ENCODE measurements around the gene SYNJ1.

Gene SYNJ1

DNA sequence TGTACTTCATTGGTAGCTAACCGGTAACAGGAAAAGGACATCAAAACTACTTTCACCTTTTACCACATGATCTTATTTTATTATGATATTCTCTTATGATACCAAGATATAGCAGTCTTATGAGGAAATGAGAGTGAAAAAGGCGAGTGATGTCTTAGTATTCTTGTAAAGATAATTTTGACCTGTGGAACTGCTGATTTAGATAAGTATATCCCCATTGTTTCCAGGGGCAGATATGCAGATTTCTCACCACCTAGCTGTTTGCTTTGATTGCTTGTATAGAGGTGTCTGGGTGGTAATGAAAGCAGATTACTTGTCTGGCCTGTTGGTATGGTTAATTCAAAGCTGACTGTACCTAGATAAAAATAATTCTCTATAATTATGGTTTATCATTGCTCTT lies 53.1 kb downstream of the SYNJ1 start:
- no peak for TF ChIP-seq TAF1 (IDR thresholded peaks at IDR 0.05; ENCODE audit: borderline replicate concordance, insufficient read depth, low read length)
- no peak for TF ChIP-seq SIN3A (IDR thresholded peaks at IDR 0.05; ENCODE audit: borderline replicate concordance, insufficient read depth, low read length)
- TF ChIP-seq FOXP2 (optimal IDR thresholded peaks at IDR 0.05; ENCODE audit: borderline replicate concordance, extremely low read depth, extremely low read length, insufficient read depth), result no peak
- TF ChIP-seq, protein P1, sequence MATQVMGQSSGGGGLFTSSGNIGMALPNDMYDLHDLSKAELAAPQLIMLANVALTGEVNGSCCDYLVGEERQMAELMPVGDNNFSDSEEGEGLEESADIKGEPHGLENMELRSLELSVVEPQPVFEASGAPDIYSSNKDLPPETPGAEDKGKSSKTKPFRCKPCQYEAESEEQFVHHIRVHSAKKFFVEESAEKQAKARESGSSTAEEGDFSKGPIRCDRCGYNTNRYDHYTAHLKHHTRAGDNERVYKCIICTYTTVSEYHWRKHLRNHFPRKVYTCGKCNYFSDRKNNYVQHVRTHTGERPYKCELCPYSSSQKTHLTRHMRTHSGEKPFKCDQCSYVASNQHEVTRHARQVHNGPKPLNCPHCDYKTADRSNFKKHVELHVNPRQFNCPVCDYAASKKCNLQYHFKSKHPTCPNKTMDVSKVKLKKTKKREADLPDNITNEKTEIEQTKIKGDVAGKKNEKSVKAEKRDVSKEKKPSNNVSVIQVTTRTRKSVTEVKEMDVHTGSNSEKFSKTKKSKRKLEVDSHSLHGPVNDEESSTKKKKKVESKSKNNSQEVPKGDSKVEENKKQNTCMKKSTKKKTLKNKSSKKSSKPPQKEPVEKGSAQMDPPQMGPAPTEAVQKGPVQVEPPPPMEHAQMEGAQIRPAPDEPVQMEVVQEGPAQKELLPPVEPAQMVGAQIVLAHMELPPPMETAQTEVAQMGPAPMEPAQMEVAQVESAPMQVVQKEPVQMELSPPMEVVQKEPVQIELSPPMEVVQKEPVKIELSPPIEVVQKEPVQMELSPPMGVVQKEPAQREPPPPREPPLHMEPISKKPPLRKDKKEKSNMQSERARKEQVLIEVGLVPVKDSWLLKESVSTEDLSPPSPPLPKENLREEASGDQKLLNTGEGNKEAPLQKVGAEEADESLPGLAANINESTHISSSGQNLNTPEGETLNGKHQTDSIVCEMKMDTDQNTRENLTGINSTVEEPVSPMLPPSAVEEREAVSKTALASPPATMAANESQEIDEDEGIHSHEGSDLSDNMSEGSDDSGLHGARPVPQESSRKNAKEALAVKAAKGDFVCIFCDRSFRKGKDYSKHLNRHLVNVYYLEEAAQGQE (IDR thresholded peaks at IDR 0.05; ENCODE audit: insufficient read depth in 1 of 2, low read depth in 2 of 2, low read length in 2 of 2), result no peak
- no peak for TF ChIP-seq POLR2AphosphoS5 (IDR thresholded peaks at IDR 0.05; ENCODE audit: low read depth, low read length)

DNA sequence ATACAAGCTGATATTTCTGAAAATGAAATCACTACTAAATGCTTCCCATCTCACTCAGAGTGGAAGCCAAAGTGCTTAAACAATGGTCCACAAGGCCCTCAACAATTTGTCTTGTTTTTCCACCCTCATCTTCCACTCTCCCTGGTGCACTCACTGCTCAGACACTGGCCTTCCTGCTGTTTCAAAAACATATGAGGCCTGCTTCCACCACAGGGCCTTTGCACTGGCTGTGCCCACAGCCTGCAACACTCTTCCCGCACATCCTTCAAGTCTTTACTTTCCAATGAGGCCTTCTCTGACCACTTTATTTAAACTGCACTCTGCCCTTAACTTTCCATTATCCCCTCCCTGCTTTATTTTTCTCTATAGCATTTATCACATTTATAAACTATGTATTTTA lies 53.8 kb downstream of the SYNJ1 start:
- no peak for TF ChIP-seq POLR2AphosphoS5 (IDR thresholded peaks at IDR 0.05; ENCODE audit: low read depth, low read length)
- TF ChIP-seq FOXP2 (optimal IDR thresholded peaks at IDR 0.05; ENCODE audit: borderline replicate concordance, extremely low read depth, extremely low read length, insufficient read depth), result no peak
- TF ChIP-seq TAF1 (IDR thresholded peaks at IDR 0.05; ENCODE audit: borderline replicate concordance, insufficient read depth, low read length), result no peak
- TF ChIP-seq SIN3A (IDR thresholded peaks at IDR 0.05; ENCODE audit: borderline replicate concordance, insufficient read depth, low read length), result no peak
- TF ChIP-seq, protein P1 (IDR thresholded peaks at IDR 0.05; ENCODE audit: insufficient read depth in 1 of 2, low read depth in 2 of 2, low read length in 2 of 2), result no peak

DNA sequence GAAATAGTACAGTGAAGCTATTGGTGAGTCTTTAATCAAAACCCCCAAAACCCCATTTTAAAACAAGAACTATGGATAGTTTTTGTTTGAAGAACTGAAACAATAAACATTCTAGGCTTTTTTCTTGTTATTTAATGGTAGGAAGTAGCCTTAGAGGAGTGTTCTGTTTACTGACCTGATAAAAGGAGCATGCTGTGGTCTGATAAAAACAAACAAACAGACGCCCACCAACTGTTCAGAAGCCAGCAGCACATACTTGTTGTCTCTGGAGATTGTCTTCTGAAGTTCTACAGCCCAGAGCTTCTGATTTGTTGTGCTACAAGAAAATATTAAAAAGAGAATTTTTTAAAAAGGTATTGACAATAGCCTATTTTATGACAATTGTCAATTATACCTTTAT lies 61.6 kb downstream of the SYNJ1 start:
- TF ChIP-seq TAF1 (IDR thresholded peaks at IDR 0.05; ENCODE audit: borderline replicate concordance, insufficient read depth, low read length), result no peak
- TF ChIP-seq POLR2AphosphoS5 (IDR thresholded peaks at IDR 0.05; ENCODE audit: low read depth, low read length), result no peak
- no peak for TF ChIP-seq FOXP2 (optimal IDR thresholded peaks at IDR 0.05; ENCODE audit: borderline replicate concordance, extremely low read depth, extremely low read length, insufficient read depth)
- TF ChIP-seq SIN3A (IDR thresholded peaks at IDR 0.05; ENCODE audit: borderline replicate concordance, insufficient read depth, low read length), result no peak
- TF ChIP-seq, protein P1 (IDR thresholded peaks at IDR 0.05; ENCODE audit: insufficient read depth in 1 of 2, low read depth in 2 of 2, low read length in 2 of 2), result no peak

DNA sequence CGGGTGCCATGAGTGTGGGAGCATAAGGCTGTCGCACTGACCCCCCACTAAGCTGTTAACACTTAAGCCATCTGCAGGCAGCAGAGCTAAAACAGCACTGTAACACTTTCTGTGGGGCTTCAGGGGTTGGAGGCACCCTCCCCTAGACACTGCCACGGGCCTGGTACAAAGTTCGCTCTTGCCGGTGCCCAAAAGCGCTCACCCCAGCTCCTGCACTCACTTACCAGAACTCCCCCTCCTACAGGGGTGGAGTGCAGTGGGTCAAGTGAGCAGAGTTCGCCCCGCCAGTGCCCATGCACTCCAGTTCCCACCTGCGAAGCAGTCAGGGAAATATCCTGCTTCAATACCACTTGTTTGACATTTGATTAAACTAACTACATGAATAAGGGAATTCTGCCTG lies 69.3 kb downstream of the SYNJ1 start:
- TF ChIP-seq SIN3A (IDR thresholded peaks at IDR 0.05; ENCODE audit: borderline replicate concordance, insufficient read depth, low read length) (no peak), FOXP2 (optimal IDR thresholded peaks at IDR 0.05; ENCODE audit: borderline replicate concordance, extremely low read depth, extremely low read length, insufficient read depth) (no peak), TAF1 (IDR thresholded peaks at IDR 0.05; ENCODE audit: borderline replicate concordance, insufficient read depth, low read length) (no peak), POLR2AphosphoS5 (IDR thresholded peaks at IDR 0.05; ENCODE audit: low read depth, low read length) (no peak)
- TF ChIP-seq, protein P1 (IDR thresholded peaks at IDR 0.05; ENCODE audit: insufficient read depth in 1 of 2, low read depth in 2 of 2, low read length in 2 of 2), result no peak

All from PFSK-1 (cell line).